HG03060 (cell line): ENCODE results near the gene FAM13A.

Source experiments
- ATAC-seq: cut with Tn5 transposase; IDR thresholded peaks from one replicate; pipeline ENCODE4 v1.9.1; 2021; ENCODE audit warnings: low read depth, moderate number of reproducible peaks; ENCODE audit not compliant: unreplicated experiment

FAM13A gene

GRCh38 chr4:88818631-88819470 lies 238.1 kb downstream of the FAM13A start:
- ATAC-seq = no peak

GRCh38 chr4:88817740-88818139 lies 239.2 kb downstream of the FAM13A start:
- ATAC-seq = no peak

GRCh38 chr4:88816360-88816759 lies 240.6 kb downstream of the FAM13A start:
- no peak for ATAC-seq

- ATAC-seq = no peak
Measured at GRCh38 chr4:88814043-88814617, 242.9 kb downstream of the FAM13A start.

GRCh38 chr4:88813013-88813412 lies 244.0 kb downstream of the FAM13A start:
- ATAC-seq = no peak

GRCh38 chr4:88812420-88812819 lies 244.6 kb downstream of the FAM13A start:
- ATAC-seq = no peak

- no peak for ATAC-seq
Measured at GRCh38 chr4:88811904-88812303, 245.1 kb downstream of the FAM13A start.

GRCh38 chr4:88810325-88810724 lies 246.7 kb downstream of the FAM13A start:
- no peak for ATAC-seq

- no peak for ATAC-seq
Measured at GRCh38 chr4:88809576-88810219, 247.3 kb downstream of the FAM13A start.

- ATAC-seq = no peak
Measured at GRCh38 chr4:88809101-88809500, 247.9 kb downstream of the FAM13A start.

- no peak for ATAC-seq
Measured at GRCh38 chr4:88807499-88807898, 249.5 kb downstream of the FAM13A start.

- no peak for ATAC-seq
Measured at GRCh38 chr4:88804234-88804633, 252.8 kb downstream of the FAM13A start.

GRCh38 chr4:88803600-88804096 lies 253.3 kb downstream of the FAM13A start:
- ATAC-seq = peak; percentile 83

GRCh38 chr4:88802585-88803286 lies 254.2 kb downstream of the FAM13A start:
- ATAC-seq = no peak

GRCh38 chr4:88802138-88802537 lies 254.8 kb downstream of the FAM13A start:
- ATAC-seq = no peak

GRCh38 chr4:88799900-88800299 lies 257.1 kb downstream of the FAM13A start:
- no peak for ATAC-seq

- ATAC-seq = no peak
Measured at GRCh38 chr4:88797725-88798124, 259.3 kb downstream of the FAM13A start.

GRCh38 chr4:88796545-88796944 lies 260.4 kb downstream of the FAM13A start:
- ATAC-seq = no peak

GRCh38 chr4:88794952-88795351 lies 262.0 kb downstream of the FAM13A start:
- ATAC-seq = no peak

GRCh38 chr4:88794087-88794690 lies 262.8 kb downstream of the FAM13A start:
- ATAC-seq = no peak
